Suprapubic skin (tissue), 3 donors: ENCODE measurements around the gene CTXN2.

Source experiments
- POLR2A ChIP-seq, 2 donors: fragments of 450-650 bp; IDR thresholded peaks; one replicate each; pipeline ENCODE4 v1.6.1; 2017; ENCODE audit warnings: antibody characterized with exemption in 2 of 2, mild to moderate bottlenecking in 2 of 2, moderate library complexity in 2 of 2
- TF ChIP-seq, protein P1 (sequence below), 2 donors: fragments of 200-600 bp in 1 of 2; fragments of 450-650 bp in 1 of 2; sonication (generic) in 1 of 2; IDR thresholded peaks; one replicate each; pipeline ENCODE4 v1.5.1; 2016 to 2019; ENCODE audit warnings: antibody characterized with exemption in 2 of 2, mild to moderate bottlenecking in 1 of 2, moderate library complexity in 1 of 2

DNA sequence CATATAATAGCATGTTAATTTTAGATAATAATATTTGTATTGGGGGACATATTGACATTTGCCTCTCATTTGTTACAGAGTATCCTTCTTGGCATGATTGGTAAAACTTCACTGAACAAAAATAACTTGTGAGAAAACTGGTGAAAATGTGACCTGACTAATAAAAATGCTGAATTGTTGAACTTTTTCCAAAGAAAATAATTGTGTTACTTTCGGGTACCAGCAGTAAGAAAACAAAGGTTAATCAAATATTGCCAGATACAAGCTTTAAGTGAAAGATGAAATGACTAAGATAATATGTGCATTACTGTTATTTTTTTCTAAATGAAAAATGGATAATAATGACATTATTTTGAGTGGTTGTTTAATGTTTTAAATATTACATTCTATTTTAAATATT lies 29.8 kb downstream of the CTXN2 start:
- TF ChIP-seq, protein P1, sequence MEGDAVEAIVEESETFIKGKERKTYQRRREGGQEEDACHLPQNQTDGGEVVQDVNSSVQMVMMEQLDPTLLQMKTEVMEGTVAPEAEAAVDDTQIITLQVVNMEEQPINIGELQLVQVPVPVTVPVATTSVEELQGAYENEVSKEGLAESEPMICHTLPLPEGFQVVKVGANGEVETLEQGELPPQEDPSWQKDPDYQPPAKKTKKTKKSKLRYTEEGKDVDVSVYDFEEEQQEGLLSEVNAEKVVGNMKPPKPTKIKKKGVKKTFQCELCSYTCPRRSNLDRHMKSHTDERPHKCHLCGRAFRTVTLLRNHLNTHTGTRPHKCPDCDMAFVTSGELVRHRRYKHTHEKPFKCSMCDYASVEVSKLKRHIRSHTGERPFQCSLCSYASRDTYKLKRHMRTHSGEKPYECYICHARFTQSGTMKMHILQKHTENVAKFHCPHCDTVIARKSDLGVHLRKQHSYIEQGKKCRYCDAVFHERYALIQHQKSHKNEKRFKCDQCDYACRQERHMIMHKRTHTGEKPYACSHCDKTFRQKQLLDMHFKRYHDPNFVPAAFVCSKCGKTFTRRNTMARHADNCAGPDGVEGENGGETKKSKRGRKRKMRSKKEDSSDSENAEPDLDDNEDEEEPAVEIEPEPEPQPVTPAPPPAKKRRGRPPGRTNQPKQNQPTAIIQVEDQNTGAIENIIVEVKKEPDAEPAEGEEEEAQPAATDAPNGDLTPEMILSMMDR (IDR thresholded peaks at IDR 0.05): no peak
- TF ChIP-seq POLR2A (IDR thresholded peaks at IDR 0.05): no peak
